NCI-H526 (cell line): Measurements from ENCODE around the gene CASP14.
"Not testable (repeated sequence)": the region's sequence is repeated elsewhere in the genome, so short reads cannot be mapped to it uniquely, and the experiment has no call there.

Experiments used
- DNase-seq, 2 experiments: peaks; one replicate each; lab custom pipeline; 2025; lab: John Stamatoyannopoulos, UW

Gene CASP14

DNA sequence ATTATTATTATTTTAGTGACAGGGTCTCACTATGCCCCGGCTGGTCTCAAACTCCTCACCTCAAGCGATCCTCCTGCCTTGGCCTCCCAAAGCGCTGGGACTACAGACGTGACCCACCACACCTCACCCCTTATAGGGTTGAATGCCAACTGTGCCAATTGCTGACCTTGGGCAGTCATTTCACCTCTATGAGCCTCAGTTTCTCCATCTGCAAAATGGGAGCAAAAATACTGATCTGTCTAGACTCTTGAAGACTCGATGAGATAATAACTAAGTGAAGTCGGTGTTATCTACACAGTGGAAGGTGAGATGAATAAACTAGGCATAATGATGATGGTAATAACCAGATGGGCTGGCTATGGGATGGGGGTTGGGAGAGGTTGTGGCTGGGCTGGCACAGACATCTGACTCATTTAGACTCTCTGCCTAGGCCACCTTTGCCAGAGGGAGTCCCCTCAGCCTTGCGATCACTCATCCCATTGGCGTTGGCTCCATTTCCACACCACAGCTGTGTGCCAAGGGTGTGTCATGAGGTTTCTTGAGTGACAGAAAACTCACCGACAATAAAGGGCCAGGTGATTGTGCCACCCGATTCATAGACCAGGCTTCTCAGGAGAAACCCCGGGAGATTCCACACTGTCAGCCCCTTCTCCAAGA, at the start of gene CASP14:
Gene CASP14, plus strand, starts transcription at position 596 of the 657 bp plus-strand sequence. CDS start 2,772 bp downstream, outside the sequence.
- DNase-seq, result no peak

GRCh38 chr19:15008308-15008707, 41.0 kb upstream of the CASP14 start:
- DNase-seq, result peak in 1 of 2 experiments; percentile 54

GRCh38 chr19:15010501-15011300, 38.6 kb upstream of the CASP14 start:
- DNase-seq, result no peak

- no peak for DNase-seq
Observed at GRCh38 chr19:15014579-15014978, 34.7 kb upstream of the CASP14 start.

GRCh38 chr19:15015946-15016542, 33.2 kb upstream of the CASP14 start:
- peak; percentile 83 to 84 for DNase-seq

DNA sequence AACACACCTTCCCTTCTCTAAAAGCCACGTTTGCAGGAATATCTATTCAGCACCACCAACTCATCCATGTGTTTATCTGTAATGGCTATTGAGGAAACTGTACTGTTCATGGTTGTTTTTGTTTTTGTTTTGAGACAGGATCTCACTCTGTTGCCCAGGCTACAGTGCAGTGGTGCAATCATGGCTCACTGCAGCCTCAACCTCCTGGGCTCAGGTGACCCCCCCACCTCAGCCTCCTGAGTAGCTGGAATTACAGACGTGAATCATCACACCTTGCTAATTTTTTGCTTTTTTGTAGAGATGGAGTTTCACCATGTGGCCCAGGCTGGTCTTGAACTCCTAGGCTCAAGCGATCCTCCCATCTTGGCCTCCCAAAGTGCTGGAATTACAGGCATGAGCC, 30.4 kb upstream of the CASP14 start:
- not testable (repeated sequence) for DNase-seq

- no peak for DNase-seq
Observed at GRCh38 chr19:15021286-15022007, 27.8 kb upstream of the CASP14 start.

- peak in 1 of 2 experiments; percentile 65 for DNase-seq
Observed at GRCh38 chr19:15022752-15023151, 26.5 kb upstream of the CASP14 start.

DNA sequence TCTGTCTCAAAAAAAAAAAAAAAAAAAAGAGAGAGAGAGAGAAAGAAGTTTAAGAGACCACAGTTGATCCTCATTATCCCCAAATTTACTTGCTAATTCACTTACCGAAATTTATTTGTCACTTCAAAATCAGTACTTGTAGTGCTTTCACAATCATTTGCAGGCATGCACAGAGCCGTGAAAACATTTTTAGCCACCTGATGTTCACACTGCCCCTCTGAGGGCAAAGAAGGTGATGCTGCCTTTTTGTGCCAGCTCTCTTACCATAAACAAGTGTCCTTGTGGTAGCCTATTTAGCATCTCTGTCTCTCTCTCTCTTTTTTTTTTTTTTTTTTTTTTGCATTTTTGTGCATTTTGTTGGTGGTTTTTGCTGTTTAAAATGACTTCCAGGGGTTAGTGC, 24.1 kb upstream of the CASP14 start:
- peak in 1 of 2 experiments; percentile 47 for DNase-seq

GRCh38 chr19:15028490-15028889, 20.8 kb upstream of the CASP14 start:
- no peak for DNase-seq

DNA sequence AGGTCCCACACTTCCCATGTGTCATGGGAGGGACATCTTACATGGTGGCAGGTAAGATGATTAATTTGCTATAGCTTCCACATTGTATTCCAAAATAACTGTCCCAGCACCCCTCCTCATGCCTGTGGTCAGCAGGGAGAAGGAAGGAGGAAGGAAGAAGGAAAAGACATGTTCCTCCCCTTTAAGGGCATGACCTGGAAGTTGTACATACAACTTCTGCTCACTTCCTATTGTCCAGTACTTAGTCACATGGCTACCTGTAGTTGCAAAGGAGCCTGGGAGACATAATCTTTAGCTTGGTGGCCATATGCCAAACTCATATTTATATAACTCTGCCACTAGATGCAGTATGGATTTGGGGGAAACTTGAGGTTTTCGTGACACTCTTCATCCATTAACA, 17.6 kb upstream of the CASP14 start:
- DNase-seq, result no peak

DNA sequence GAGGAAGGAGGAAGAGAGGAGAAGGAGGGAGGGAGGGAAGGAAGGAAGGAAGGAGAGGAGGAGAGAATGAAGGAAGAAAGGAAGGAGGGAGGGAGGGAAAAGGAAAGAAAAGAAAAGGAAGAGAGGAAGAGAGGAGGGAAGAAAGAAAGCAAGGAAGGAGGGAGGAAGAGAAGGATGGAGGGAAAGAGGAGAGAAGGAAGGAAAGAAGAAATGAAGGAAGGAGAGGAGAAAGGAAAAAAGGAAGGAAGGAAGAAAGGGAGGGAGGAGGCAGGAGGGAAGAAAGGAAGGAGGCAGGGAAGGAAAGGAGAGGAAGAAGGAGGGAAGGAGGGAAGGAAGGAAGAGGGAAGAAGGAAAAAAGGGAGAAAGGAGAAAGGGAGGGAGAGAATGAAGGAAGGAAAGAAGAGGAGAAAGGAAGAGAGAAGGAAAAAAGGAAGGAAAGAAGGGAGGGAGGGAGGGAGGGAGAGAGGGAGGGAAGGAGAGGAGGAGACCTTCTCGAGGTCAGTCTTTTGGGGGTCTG, 13.4 kb upstream of the CASP14 start:
- no peak for DNase-seq

DNA sequence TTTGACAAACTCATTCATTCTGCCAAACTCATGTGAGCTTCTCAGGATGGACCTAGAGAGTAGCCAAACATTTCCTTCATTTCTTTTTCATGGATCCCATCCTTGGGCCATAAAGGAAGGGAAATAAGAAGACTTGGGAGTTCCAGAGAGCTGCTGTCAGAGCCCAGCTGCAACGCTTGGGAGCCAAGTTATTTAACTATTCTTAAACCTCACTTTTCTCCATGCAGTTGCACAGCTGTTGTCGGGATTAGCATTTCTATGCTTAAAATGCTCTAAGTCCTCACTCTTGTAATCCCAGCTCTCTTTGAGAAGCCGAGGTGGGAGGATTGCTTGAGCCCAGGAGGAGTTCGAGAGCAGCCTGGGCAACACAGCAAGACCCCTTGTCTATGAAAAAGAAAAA, 11.7 kb upstream of the CASP14 start:
- DNase-seq, result no peak

- no peak for DNase-seq
Observed at GRCh38 chr19:15038294-15038693, 11.0 kb upstream of the CASP14 start.

- no peak for DNase-seq
Observed at GRCh38 chr19:15042003-15042402, 7.3 kb upstream of the CASP14 start.

DNA sequence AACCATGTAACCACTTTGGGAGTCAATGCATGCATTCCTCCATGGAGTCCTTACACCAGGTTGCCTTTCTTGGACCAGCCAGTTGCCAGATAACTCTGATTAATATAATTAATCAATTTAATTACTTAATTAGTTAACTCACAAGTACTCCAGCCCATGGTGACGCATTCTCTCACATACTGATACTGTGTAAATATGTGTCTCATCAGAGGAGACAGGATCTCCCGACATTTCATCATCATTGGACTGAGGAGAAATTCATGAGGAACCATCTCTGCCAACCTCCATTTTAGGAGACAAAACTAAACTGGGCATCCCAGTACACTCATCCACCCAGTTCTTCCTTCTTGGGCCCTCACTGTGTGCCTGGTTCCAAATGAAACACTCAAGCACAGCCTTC, 6.5 kb upstream of the CASP14 start:
- DNase-seq, result no peak

DNA sequence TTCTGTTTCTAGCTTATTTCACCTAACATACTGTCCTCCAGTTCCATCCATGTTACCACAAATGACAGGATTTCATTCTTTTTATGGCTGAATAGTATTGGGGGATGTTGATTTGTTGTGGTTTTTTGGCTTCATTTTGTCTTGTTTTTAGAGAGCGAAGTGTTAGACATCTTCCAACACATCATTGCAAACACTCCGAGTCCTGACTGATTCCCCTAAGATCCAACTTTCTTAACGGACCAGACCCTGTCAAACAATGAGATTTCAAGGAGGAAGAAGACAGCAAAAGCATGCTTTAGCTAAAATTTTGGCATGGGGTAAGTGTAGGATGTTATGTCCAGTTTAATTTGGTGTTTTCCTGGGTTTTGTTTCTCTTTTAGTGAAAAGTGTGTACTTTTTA, 3.8 kb upstream of the CASP14 start:
- DNase-seq, result no peak

DNA sequence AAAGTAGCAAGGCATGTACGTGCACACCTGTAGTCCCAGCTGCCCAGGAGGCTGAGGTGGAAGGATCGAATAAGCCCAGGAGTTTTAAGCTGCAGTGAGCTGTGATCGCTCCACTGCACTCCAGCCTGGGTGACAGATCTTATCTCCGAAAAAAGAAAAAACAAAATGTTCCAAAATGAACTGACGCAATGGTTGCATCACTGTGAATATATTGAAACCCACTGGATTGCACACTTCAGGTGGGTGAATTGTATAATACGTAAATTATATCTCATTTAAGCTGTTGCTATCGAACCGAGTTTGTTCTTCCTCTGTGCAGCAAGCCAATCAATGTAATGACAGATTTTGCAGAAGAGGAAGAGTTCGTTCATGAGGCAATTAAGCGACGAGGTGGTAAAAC, 1.6 kb upstream of the CASP14 start:
- no peak for DNase-seq

- no peak for DNase-seq
Observed at GRCh38 chr19:15048128-15048527, 1.2 kb upstream of the CASP14 start.

- DNase-seq, result no peak
Observed at GRCh38 chr19:15050639-15051038, 1.4 kb downstream of the CASP14 start.

DNA sequence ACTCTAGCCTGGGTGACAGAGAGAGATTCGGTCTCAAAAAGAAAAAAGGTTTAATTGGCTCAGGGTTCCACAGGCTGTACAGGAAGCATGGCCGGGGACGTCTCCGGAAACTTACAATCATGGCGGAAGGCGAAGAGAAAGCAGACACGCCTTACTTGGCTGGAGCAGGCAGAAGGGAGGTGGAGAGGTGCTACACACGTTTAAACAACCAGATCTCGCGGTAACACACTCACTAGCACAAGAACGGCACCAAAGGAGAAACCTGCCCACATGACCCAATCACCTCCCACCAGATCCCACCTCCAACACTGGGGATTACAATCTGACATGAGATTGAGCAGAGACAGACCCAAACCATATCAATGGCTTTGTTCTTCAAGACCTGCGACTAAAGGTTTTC, 12.8 kb downstream of the CASP14 start:
- DNase-seq, result no peak

- not testable (repeated sequence) for DNase-seq
Observed at GRCh38 chr19:15070386-15070785, 21.1 kb downstream of the CASP14 start.
